Right lobe of liver (tissue), 4 donors: ENCODE measurements around the gene ANKRD31.

ENCODE experiments used
- CTCF ChIP-seq, 4 donors: fragments of 200-600 bp in 3 of 4; fragments of 450-650 bp in 1 of 4; IDR thresholded peaks; one replicate each; pipeline versions ENCODE4 v1.5.1 to v1.8.0; 2016 to 2022; ENCODE audit warnings: antibody characterized with exemption in 4 of 4, mild to moderate bottlenecking in 2 of 4
- POLR2A ChIP-seq: fragments of 450-650 bp; IDR thresholded peaks from one replicate; pipeline ENCODE4 v1.6.1; 2017; ENCODE audit warnings: antibody characterized with exemption, mild to moderate bottlenecking
- donor health status: DM: no; HTN: no; CAD: no.
- donor health status: DM: no; HTN: no; CAD: no.
- donor health status: DM: no; HTN: yes; CAD: no.

GRCh38 chr5:75018805-75019587, 217.7 kb downstream of the ANKRD31 start:
- TF ChIP-seq CTCF (IDR thresholded peaks at IDR 0.05) (no peak), POLR2A (no peak)
